Calu3 (cell line): Measurements from ENCODE around the gene ATP5MG. TPM values are rescaled to one million over a fixed set of nuclear protein-coding genes. Genes with fewer than 3 reads are reported as not detected.
A peak's percentile ranks its signal among the peaks of the same experiment; 100 is the strongest.

Experiments
- BruUV-seq: library from RNA; stranded (reverse); fragments of 400-500 nt; replicated peaks from 2 replicates; lab custom pipeline; 2021; lab: Mats Ljungman, UMichigan
- CTCF ChIA-PET: fragments of 300-600 bp; sonication (Branson Sonifier 250); formaldehyde crosslinking; loops from one replicate; lab custom pipeline; 2022; ENCODE audit warnings: antibody characterized with exemption; lab: Charles Lee
- DNase-seq: peaks from one replicate; pipeline ENCODE4 v3.0.0; 2022
- H3K27ac Mint-ChIP-seq: one replicate; pipeline ENCODE4 v1.8.0; 2022; ENCODE audit warnings: mixed read lengths; ENCODE audit not compliant: unreplicated experiment
- H3K27me3 Mint-ChIP-seq: one replicate; pipeline ENCODE4 v1.8.0; 2022; ENCODE audit warnings: mixed read lengths; ENCODE audit not compliant: unreplicated experiment
- H3K36me3 Mint-ChIP-seq: one replicate; pipeline ENCODE4 v1.8.0; 2022; ENCODE audit warnings: mild to moderate bottlenecking, moderate library complexity, mixed read lengths; ENCODE audit not compliant: insufficient read depth, unreplicated experiment
- H3K4me1 Mint-ChIP-seq: one replicate; pipeline ENCODE4 v1.8.0; 2022; ENCODE audit warnings: mild to moderate bottlenecking, low read depth, mixed read lengths; ENCODE audit not compliant: unreplicated experiment
- H3K4me3 Mint-ChIP-seq: one replicate; pipeline ENCODE4 v1.8.0; 2022; ENCODE audit warnings: mild to moderate bottlenecking, low read depth, moderate library complexity, mixed read lengths; ENCODE audit not compliant: unreplicated experiment
- H3K9me3 Mint-ChIP-seq: one replicate; pipeline ENCODE4 v1.8.0; 2022; ENCODE audit warnings: low read depth, mixed read lengths; ENCODE audit not compliant: unreplicated experiment
- intact Hi-C: fragments of 100-400 bp; cut with micrococcal nuclease; formaldehyde crosslinking; loops from one replicate; pipeline ENCODE4 v1.10.0; 2022; ENCODE audit not compliant: unreplicated experiment
- total RNA-seq: library from RNA; stranded (reverse); gene quantifications from 2 replicates; pipeline ENCODE4 v1.2.3, GENCODE V29; 2022
- TF ChIP-seq, protein P1 (sequence below): fragments of 200-600 bp; IDR thresholded peaks from one replicate; pipeline ENCODE4 v1.8.0; 2022; ENCODE audit warnings: antibody characterized with exemption; ENCODE audit not compliant: unreplicated experiment

The ATP5MG gene
- total RNA-seq, 1 experiment from 2014 or later = 145 TPM

- DNase-seq = peak; percentile 26
- peak overlapping the region; percentile 72 for H3K27ac Mint-ChIP-seq
- H3K36me3 Mint-ChIP-seq = peaks cover 50% of the 10 kb centered on the region
- no peaks in the 10 kb centered on the region for H3K27me3 Mint-ChIP-seq
- BruUV-seq = no TSS peak
- H3K4me1 Mint-ChIP-seq = peaks cover 22% of the 10 kb centered on the region
- TF ChIP-seq, protein P1, sequence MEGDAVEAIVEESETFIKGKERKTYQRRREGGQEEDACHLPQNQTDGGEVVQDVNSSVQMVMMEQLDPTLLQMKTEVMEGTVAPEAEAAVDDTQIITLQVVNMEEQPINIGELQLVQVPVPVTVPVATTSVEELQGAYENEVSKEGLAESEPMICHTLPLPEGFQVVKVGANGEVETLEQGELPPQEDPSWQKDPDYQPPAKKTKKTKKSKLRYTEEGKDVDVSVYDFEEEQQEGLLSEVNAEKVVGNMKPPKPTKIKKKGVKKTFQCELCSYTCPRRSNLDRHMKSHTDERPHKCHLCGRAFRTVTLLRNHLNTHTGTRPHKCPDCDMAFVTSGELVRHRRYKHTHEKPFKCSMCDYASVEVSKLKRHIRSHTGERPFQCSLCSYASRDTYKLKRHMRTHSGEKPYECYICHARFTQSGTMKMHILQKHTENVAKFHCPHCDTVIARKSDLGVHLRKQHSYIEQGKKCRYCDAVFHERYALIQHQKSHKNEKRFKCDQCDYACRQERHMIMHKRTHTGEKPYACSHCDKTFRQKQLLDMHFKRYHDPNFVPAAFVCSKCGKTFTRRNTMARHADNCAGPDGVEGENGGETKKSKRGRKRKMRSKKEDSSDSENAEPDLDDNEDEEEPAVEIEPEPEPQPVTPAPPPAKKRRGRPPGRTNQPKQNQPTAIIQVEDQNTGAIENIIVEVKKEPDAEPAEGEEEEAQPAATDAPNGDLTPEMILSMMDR = no peak
- no peaks in the 10 kb centered on the region for H3K9me3 Mint-ChIP-seq
- CTCF ChIA-PET = no interaction called here
- H3K4me3 Mint-ChIP-seq = peak overlapping the region; percentile 88
- intact Hi-C loops = loop anchor here (5.0 kb wide), 1 partner anchor 36 kb away; the partner anchor contains the start of gene ATP5MG
Measured at GRCh38 chr11:118438314-118438931, 37.0 kb downstream of the ATP5MG start.

DNA sequence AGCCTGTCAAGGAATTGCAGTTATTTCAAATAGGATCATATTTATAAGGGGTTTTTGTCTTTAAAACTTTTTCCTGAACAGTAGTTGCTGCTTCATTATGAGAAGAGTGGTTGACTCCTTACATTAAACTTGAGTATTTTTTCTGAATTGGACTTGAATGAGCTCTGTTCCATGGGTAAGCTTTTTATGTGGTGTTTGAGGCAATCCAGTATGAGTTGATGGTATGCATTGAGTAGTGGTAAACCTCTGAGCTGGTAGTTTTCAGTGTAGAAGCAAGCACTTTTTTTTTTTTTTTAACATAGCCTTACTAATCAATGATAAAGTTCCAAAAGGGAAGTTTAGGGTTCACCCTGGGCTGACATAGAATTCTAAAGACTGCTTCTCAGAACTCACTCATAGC lies 38.2 kb downstream of the ATP5MG start:
- Mint-ChIP-seq H3K4me3 (no peak overlapping the region), H3K27me3 (no peaks in the 10 kb centered on the region), H3K9me3 (no peaks in the 10 kb centered on the region), H3K27ac (no peak overlapping the region), H3K36me3 (peaks cover 44% of the 10 kb centered on the region), H3K4me1 (peaks cover 13% of the 10 kb centered on the region)
- intact Hi-C loops = loop anchor here (5.0 kb wide), 1 partner anchor 37 kb away; the partner anchor contains the start of gene ATP5MG
- CTCF ChIA-PET = interaction anchor here (0.7 kb wide), 1 partner anchor 27 kb away, joined by 3 read pairs; no protein-coding TSS in a partner anchor
- TF ChIP-seq, protein P1 = no peak
- no TSS peak for BruUV-seq
- no peak for DNase-seq

DNA sequence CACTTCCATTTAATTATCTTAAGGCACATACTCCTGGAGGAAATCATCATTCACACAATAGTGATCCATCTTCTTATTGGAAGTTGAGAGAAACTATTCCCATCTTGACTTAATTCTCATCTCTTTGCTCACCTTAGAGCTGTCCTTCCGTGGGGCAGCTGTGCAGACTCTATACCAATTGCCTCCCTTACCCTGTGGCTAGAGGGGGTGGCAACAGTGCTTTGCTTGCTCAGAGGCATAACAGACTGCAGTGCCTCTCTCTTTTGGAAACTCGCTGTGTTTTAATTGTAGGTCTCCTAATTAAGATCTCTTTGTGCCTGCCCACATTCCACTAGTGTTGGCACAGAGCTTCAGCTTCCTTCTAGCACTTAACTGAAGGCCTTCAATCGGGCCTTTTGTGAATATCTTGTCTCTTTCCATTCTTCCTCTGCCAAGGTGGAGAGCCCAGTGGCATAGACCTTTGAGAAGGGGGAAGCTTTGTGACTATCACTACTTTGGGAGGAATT lies 40.4 kb downstream of the ATP5MG start:
- Mint-ChIP-seq H3K36me3 (peaks cover 22% of the 10 kb centered on the region), H3K9me3 (no peaks in the 10 kb centered on the region), H3K4me1 (peaks cover 20% of the 10 kb centered on the region), H3K4me3 (no peak overlapping the region), H3K27ac (no peak overlapping the region), H3K27me3 (no peaks in the 10 kb centered on the region)
- CTCF ChIA-PET = interaction anchor here (1.5 kb wide), 1 partner anchor 39 kb away, joined by 5 read pairs; no protein-coding TSS in a partner anchor
- BruUV-seq = no TSS peak
- TF ChIP-seq, protein P1 = no peak
- no peak for DNase-seq
- intact Hi-C loops = no loop called here

DNA sequence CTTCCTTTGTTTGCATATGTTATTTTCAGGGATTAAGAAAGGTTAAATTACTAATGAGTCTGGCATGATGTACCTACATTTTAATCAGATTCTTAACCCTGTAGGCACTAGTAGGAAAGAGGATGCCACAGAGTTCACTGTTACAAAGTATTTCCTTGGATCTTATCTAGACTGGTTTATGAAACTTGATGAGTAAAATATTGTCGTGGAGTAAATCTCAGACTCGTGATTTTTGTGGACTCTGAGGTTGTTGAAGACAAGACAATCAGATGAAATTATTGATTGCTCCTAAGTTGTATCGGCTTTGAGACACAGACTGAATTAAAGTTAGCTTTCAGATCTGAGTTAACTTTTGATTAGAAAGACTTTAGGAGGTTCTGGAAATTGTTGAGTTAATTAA lies 40.9 kb downstream of the ATP5MG start:
- CTCF ChIA-PET = interaction anchor here (1.5 kb wide), 1 partner anchor 40 kb away, joined by 5 read pairs; no protein-coding TSS in a partner anchor
- no peaks in the 10 kb centered on the region for H3K9me3 Mint-ChIP-seq
- no peak overlapping the region for H3K27ac Mint-ChIP-seq
- H3K4me3 Mint-ChIP-seq = no peak overlapping the region
- H3K36me3 Mint-ChIP-seq = peaks cover 17% of the 10 kb centered on the region
- H3K4me1 Mint-ChIP-seq = peaks cover 25% of the 10 kb centered on the region
- intact Hi-C loops = no loop called here
- BruUV-seq = no TSS peak
- no peak for DNase-seq
- TF ChIP-seq, protein P1 = no peak
- H3K27me3 Mint-ChIP-seq = no peaks in the 10 kb centered on the region
